Fibroblast of lung (primary cell): ENCODE data around the gene EXOC3.

ENCODE experiments used
- CTCF ChIP-seq, 2 donors: IDR thresholded peaks in 1 of 2; conservative IDR thresholded peaks in 1 of 2; 1 replicate in 1 of 2; 2 replicates in 1 of 2; pipeline ENCODE4 v1.5.1; 2011 to 2012; ENCODE audit warnings: low read length in 2 of 2, control low read depth in 1 of 2, inconsistent platforms in 1 of 2, low read depth in 1 of 2, mild to moderate bottlenecking in 1 of 2
- EZH2 ChIP-seq: IDR thresholded peaks from 2 replicates; pipeline ENCODE4 v1.5.1; 2012; ENCODE audit warnings: low read length, control low read depth, mild to moderate bottlenecking; ENCODE audit errors: missing control alignments

- TF ChIP-seq EZH2, result peak; percentile 77
- TF ChIP-seq CTCF (conservative IDR thresholded peaks at IDR 0.05 in 1 of 2, IDR thresholded peaks at IDR 0.05 in 1 of 2; ENCODE audit: low read depth in 1 of 2, low read length in 2 of 2), result no peak
Measured at GRCh38 chr5:493119-493701, 50.2 kb downstream of the EXOC3 start.
